Measurements from ENCODE around the gene ZBTB8OS. TPM values are rescaled to one million over a fixed set of nuclear protein-coding genes. Genes with fewer than 3 reads are reported as not detected.
A peak's percentile ranks its signal among the peaks of the same experiment; 100 is the strongest.

The ZBTB8OS gene
- total and polyA plus RNA-seq, 9 of the 15 experiments (the other 6 are each of a cell fraction or from before 2014, with no cell fraction given): 54.8 to 230 (median 107) TPM

GRCh38 chr1:32650752-32651460 is 556 bp upstream of the ZBTB8OS start, which contains the start of gene RBBP4 (continued):
- peak; percentile 90 for TF ChIP-seq ZNF707 (CRISPR knock-in tag; conservative IDR thresholded peaks at IDR 0.05)
- TF ChIP-seq TAF7 (tag; IDR thresholded peaks at IDR 0.05): peak; percentile 85
- TF ChIP-seq HES1 (IDR thresholded peaks at IDR 0.05; ENCODE audit: low read depth): peak; percentile 49; the same call in 1 of the 2 replicates
- TF ChIP-seq RAD21 (CRISPR knock-in tag; conservative IDR thresholded peaks at IDR 0.05 in 1 of 2, IDR thresholded peaks at IDR 0.05 in 1 of 2): peak in 1 of 2 experiments; percentile 21; a peak in 2 of 4 replicates
- no peak for TF ChIP-seq CBFB (CRISPR knock-in tag; IDR thresholded peaks at IDR 0.05)
- TF ChIP-seq RBM34 (IDR thresholded peaks at IDR 0.05; ENCODE audit: borderline replicate concordance, insufficient read depth, low read length): no peak
- TF ChIP-seq TRIM28 (IDR thresholded peaks at IDR 0.05): 0 out of 2 replicates have a peak, but pooled peaks have one; percentile 29
- TF ChIP-seq CHD2 (IDR thresholded peaks at IDR 0.05; ENCODE audit: low read depth, low read length): peak; percentile 95
- peak; percentile 96 for TF ChIP-seq IRF9 (tag; IDR thresholded peaks at IDR 0.05)
- peak; percentile 49 for TF ChIP-seq ZNF699 (CRISPR knock-in tag; IDR thresholded peaks at IDR 0.05; ENCODE audit: insufficient replicate concordance)
- peak in 1 of 2 experiments; percentile 45; a peak in 1 of 4 replicates for TF ChIP-seq ETV6 (IDR thresholded peaks at IDR 0.05; ENCODE audit: borderline replicate concordance in 1 of 2, low read depth in 2 of 2, low read length in 1 of 2)
- TF ChIP-seq ETV6 (CRISPR knock-in tag; IDR thresholded peaks at IDR 0.05; ENCODE audit: borderline replicate concordance): peak; percentile 64
- peak; percentile 97; the same call in 1 of the 2 replicates for TF ChIP-seq ZNF282 (CRISPR knock-in tag; IDR thresholded peaks at IDR 0.05)
- TF ChIP-seq POLR2AphosphoS2 (IDR thresholded peaks at IDR 0.05; ENCODE audit: low read length): no peak; the same call in 1 of the 2 replicates
- TF ChIP-seq SMAD3 (CRISPR knock-in tag; conservative IDR thresholded peaks at IDR 0.05): peak; percentile 99
- TF ChIP-seq NR2F6 (CRISPR knock-in tag; IDR thresholded peaks at IDR 0.05): peak; percentile 95
- no peak for TF ChIP-seq ZC3H4 (CRISPR knock-in tag; IDR thresholded peaks at IDR 0.05; ENCODE audit: borderline replicate concordance)
- peak; percentile 87 for TF ChIP-seq RNF2 (IDR thresholded peaks at IDR 0.05)
- no peak for TF ChIP-seq ZNF274 (IDR thresholded peaks at IDR 0.05; ENCODE audit: borderline replicate concordance, low read depth, low read length)
- TF ChIP-seq ZNF12 (CRISPR knock-in tag; IDR thresholded peaks at IDR 0.05): peak; percentile 67; the same call in 1 of the 2 replicates
- TF ChIP-seq CBX1 (IDR thresholded peaks at IDR 0.05; ENCODE audit: low read depth): peak; percentile 72; the same call in 1 of the 2 replicates
- TF ChIP-seq GTF2F1 (IDR thresholded peaks at IDR 0.05; ENCODE audit: low read depth, low read length): peak; percentile 53; the same call in 1 of the 2 replicates
- no peak for TF ChIP-seq ZNF77 (CRISPR knock-in tag; IDR thresholded peaks at IDR 0.05)
- TF ChIP-seq SOX6 (IDR thresholded peaks at IDR 0.05): peak; percentile 81
- TF ChIP-seq HNRNPL (IDR thresholded peaks at IDR 0.05; ENCODE audit: low read depth, low read length): 0 out of 2 replicates have a peak, but pooled peaks have one; percentile 58
- TF ChIP-seq ARID3B (CRISPR knock-in tag; IDR thresholded peaks at IDR 0.05; ENCODE audit: borderline replicate concordance): peak; percentile 95; the same call in 1 of the 2 replicates
- no peak for TF ChIP-seq CHD4 (IDR thresholded peaks at IDR 0.05; ENCODE audit: insufficient read depth, insufficient replicate concordance, low read depth, low read length, poor library complexity, severe bottlenecking)
